Fibroblast of the conjunctiva (primary cell): ENCODE data around the gene FSTL4.

Experiments
- DNase-seq: peaks from one replicate; pipeline ENCODE4 v3.0.0-alpha.2; 2010; ENCODE audit warnings: low read depth

Gene FSTL4

GRCh38 chr5:133291524-133291923 lies 320.8 kb downstream of the FSTL4 start:
- DNase-seq: no peak

- DNase-seq: no peak
These were observed 321.6 kb downstream of the FSTL4 start for GRCh38 chr5:133290669-133291240.

- no peak for DNase-seq
These were observed 322.5 kb downstream of the FSTL4 start for GRCh38 chr5:133289686-133290367.

- peak; percentile 16 for DNase-seq
These were observed 324.8 kb downstream of the FSTL4 start for GRCh38 chr5:133287500-133287899.

- DNase-seq: no peak
These were observed 325.9 kb downstream of the FSTL4 start for GRCh38 chr5:133286483-133286882.

- no peak for DNase-seq
These were observed 326.7 kb downstream of the FSTL4 start for GRCh38 chr5:133285583-133286021.

GRCh38 chr5:133284306-133284705 lies 328.0 kb downstream of the FSTL4 start:
- DNase-seq: no peak

GRCh38 chr5:133278317-133278716 lies 334.0 kb downstream of the FSTL4 start:
- DNase-seq: no peak

GRCh38 chr5:133277744-133278143 lies 334.6 kb downstream of the FSTL4 start:
- no peak for DNase-seq

- DNase-seq: no peak
These were observed 336.2 kb downstream of the FSTL4 start for GRCh38 chr5:133276171-133276570.

GRCh38 chr5:133275631-133276030 lies 336.7 kb downstream of the FSTL4 start:
- DNase-seq: no peak

- DNase-seq: no peak
These were observed 337.8 kb downstream of the FSTL4 start for GRCh38 chr5:133274597-133274935.

GRCh38 chr5:133273661-133274596 lies 338.4 kb downstream of the FSTL4 start:
- no peak for DNase-seq

GRCh38 chr5:133272345-133272744 lies 340.0 kb downstream of the FSTL4 start:
- no peak for DNase-seq

GRCh38 chr5:133271606-133272005 lies 340.7 kb downstream of the FSTL4 start:
- no peak for DNase-seq

GRCh38 chr5:133269691-133270090 lies 342.6 kb downstream of the FSTL4 start:
- DNase-seq: no peak

GRCh38 chr5:133267601-133268000 lies 344.7 kb downstream of the FSTL4 start:
- DNase-seq: no peak

- DNase-seq: no peak
These were observed 345.4 kb downstream of the FSTL4 start for GRCh38 chr5:133266966-133267365.

- no peak for DNase-seq
These were observed 345.8 kb downstream of the FSTL4 start for GRCh38 chr5:133266527-133266878.

GRCh38 chr5:133265720-133266526 lies 346.4 kb downstream of the FSTL4 start:
- no peak for DNase-seq

- no peak for DNase-seq
These were observed 347.1 kb downstream of the FSTL4 start for GRCh38 chr5:133265257-133265656.

GRCh38 chr5:133262690-133263089 lies 349.7 kb downstream of the FSTL4 start:
- no peak for DNase-seq
